Heart left ventricle (tissue), 16 donors: ENCODE data around the gene NCOA5. TPM values are rescaled to one million over a fixed set of nuclear protein-coding genes. Genes with fewer than 3 reads are reported as not detected.
A peak's percentile ranks its signal among the peaks of the same experiment; 100 is the strongest.

Experiments
- ATAC-seq, 4 donors: fragments of 200-7000 bp; cut with Tn5 transposase; one replicate each; pipeline ENCODE4 v1.9.1; 2020 to 2022; ENCODE audit warnings: moderate library complexity in 4 of 4, mild to moderate bottlenecking in 3 of 4, moderate number of reproducible peaks in 1 of 4
- DNase-seq, 5 donors: peaks; one replicate each; pipeline ENCODE4 v3.0.0-alpha.2; 2020
- H3K27ac ChIP-seq, 12 donors: fragments of 200-600 bp; sonication (generic) in 4 of 12; one replicate each; pipeline versions ENCODE4 v1.5.0 to v1.8.0; 2016 to 2022; ENCODE audit warnings: mild to moderate bottlenecking in 2 of 12
- H3K27me3 ChIP-seq, 9 donors: fragments of 200-600 bp; sonication (generic) in 2 of 9; one replicate each; pipeline versions ENCODE4 v1.5.1 to v1.8.0; 2016 to 2022; ENCODE audit warnings: mild to moderate bottlenecking in 3 of 9
- H3K36me3 ChIP-seq, 9 donors: fragments of 200-600 bp; sonication (generic) in 2 of 9; one replicate each; pipeline versions ENCODE4 v1.5.0 to v1.8.0; 2018 to 2022; ENCODE audit warnings: mild to moderate bottlenecking in 2 of 9
- H3K4me1 ChIP-seq, 12 donors: fragments of 200-600 bp; sonication (generic) in 4 of 12; one replicate each; pipeline versions ENCODE4 v1.5.0 to v1.8.0; 2016 to 2022; ENCODE audit warnings: mild to moderate bottlenecking in 3 of 12
- H3K4me3 ChIP-seq, 12 donors: fragments of 200-600 bp; sonication (generic) in 4 of 12; one replicate each; pipeline versions ENCODE4 v1.5.0 to v1.8.0; 2017 to 2022; ENCODE audit warnings: mild to moderate bottlenecking in 9 of 12, moderate library complexity in 4 of 12
- H3K9me3 ChIP-seq, 12 donors: fragments of 200-600 bp; sonication (generic) in 4 of 12; one replicate each; pipeline versions ENCODE4 v1.5.0 to v1.8.0; 2016 to 2022; ENCODE audit warnings: mild to moderate bottlenecking in 1 of 12
- CTCF ChIP-seq, 12 donors: fragments of 200-600 bp; sonication (generic) in 4 of 12; IDR thresholded peaks; one replicate each; pipeline versions ENCODE4 v1.5.0 to v1.8.0; 2018 to 2022; ENCODE audit warnings: antibody characterized with exemption in 12 of 12, mild to moderate bottlenecking in 5 of 12
- POLR2A ChIP-seq, 2 donors: fragments of 450-650 bp; IDR thresholded peaks; one replicate each; pipeline ENCODE4 v1.6.1; 2017; ENCODE audit warnings: antibody characterized with exemption in 2 of 2, mild to moderate bottlenecking in 2 of 2, moderate library complexity in 2 of 2
- WGBS, 4 donors: extraction: QIAGEN DNeasy Blood & Tissue Kit in 2 of 4; methylation state at CpG; one replicate each; pipeline versions ENCODE4 v1.1.5 to v1.1.7; 2013 to 2018; 5-methylcytosine and 5-hydroxymethylcytosine counted together
- intact Hi-C, 10 donors: fragments of 100-400 bp; cut with DNase I; formaldehyde crosslinking; loops; one replicate each; pipeline versions ENCODE4 v1.11.1 to v1.14.2; 2022
- polyA plus RNA-seq, 2 donors: library from polyadenylated mRNA; stranded (reverse); fragments of 200-250 nt; gene quantifications; one replicate each; pipeline ENCODE4 v1.2.3, GENCODE V29; 2013
- total RNA-seq, 9 donors: library from RNA; depleted of rRNA in 2 of 9; stranded (reverse); fragments of >200 nt in 2 of 9; fragmentation: NEBNext Ultra II Directional in 3 of 9; extraction: Animal tissue kit (Norgen Biotek cat#: 25700) in 3 of 9; gene quantifications; one replicate each; pipeline versions ENCODE4 v1.1.0 to v1.2.4, GENCODE V29; 2016 to 2023
- donor health status: ischemic (EF 13 %, LVEDD 7.1; RV severe dilation, severe dysfunction).
- donor health status: healthy with polysubstance abuse.
- donor health status: DM: no; HTN: yes; CAD: no.
- donor health status: DM: no; HTN: no; CAD: no.
- donor health status: ischemic (EF 25% LVEDD 6.9; RV normal size, moderate dysfunction).
- donor health status: ischemic (EF 25% LVEDD 5.7; RV mildly dilated, moderate dysfunction).
- donor health status: healthy.
- donor health status: DM: yes; HTN: yes; CAD: no.
- donor health status: ischemic (EF 35%, LVEDD 5.7; RV mildly dilated, moderate dysfunction).
- donor health status: nonischemic (EF 11% LVEDD 7.7; RV severe dilation, severe dysfunction).
- donor health status: DM: yes; HTN: yes; CAD: no.
- donor health status: PGD.
- donor health status: ischemic (EF 29% LVEDD 5.4; RV normal size, mild dysfunction).
- donor health status: nonischemic (EF 23%, LVEDD 6.1; RV moderate dilation, normal function).

The NCOA5 gene
- total and polyA plus RNA-seq, 11 donors = 5.7 to 17.4 (median 12.3) TPM

- TF ChIP-seq POLR2A (IDR thresholded peaks at IDR 0.05) (no peak), CTCF (IDR thresholded peaks at IDR 0.05) (no peak)
- peak in 1 of 4 donors; percentile 9 for ATAC-seq
- peaks cover 3 to 84% (median 74%) of the 10 kb centered on the region in 12 donors for H3K4me1 ChIP-seq
- H3K27me3 ChIP-seq = no peaks in the 10 kb centered on the region
- peak overlapping the region in 1 of 12 donors; percentile 9 for H3K27ac ChIP-seq
- peaks cover 0 to 23% (median 15%) of the 10 kb centered on the region in 9 donors for H3K36me3 ChIP-seq
- 65 to 73% (median 66%) methylated on average over 6 of the region's 6 CpGs for WGBS, 4 donors
- no peak overlapping the region for H3K4me3 ChIP-seq
- intact Hi-C loops = loop anchor here in 3 of 10 donors (10.0 kb wide), 2 partner anchors 58 to 108 kb away; partner anchors contain the start of genes SLC12A5 (in 2 of the 3) and ZNF335 (in 1 of the 3)
- H3K9me3 ChIP-seq = no peaks in the 10 kb centered on the region
- DNase-seq = no peak
These were observed 6.7 kb downstream of the NCOA5 start for GRCh38 chr20:46083101-46083500.

DNA sequence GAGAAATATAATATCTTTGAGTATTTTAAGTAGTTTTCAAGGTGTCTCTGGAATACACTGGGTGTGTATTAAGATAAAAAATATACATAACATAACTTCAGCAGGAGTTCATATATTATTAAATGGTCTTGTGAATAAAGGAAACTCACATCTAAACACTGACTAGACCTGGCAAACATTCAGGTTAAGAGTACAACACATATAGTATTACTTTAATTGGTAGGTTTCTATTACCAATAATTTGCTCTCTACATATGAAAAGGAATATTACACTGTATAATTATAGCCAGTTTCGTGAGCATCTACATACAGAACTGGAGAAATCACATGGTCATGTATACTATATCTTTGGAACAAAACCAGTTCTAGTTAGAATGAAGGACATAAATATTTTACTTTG, 8.7 kb downstream of the NCOA5 start:
- whole genome bisulfite sequencing, 4 donors = 84 to 94% (median 88%) methylated on average over 1 of the region's 1 CpG
- TF ChIP-seq POLR2A (IDR thresholded peaks at IDR 0.05) (no peak), CTCF (IDR thresholded peaks at IDR 0.05) (no peak)
- Histone ChIP-seq H3K9me3 (no peaks in the 10 kb centered on the region), H3K4me1 (peaks cover 3 to 64% (median 54%) of the 10 kb centered on the region in 12 donors), H3K36me3 (peaks cover 0 to 35% (median 27%) of the 10 kb centered on the region in 9 donors), H3K4me3 (no peak overlapping the region), H3K27me3 (no peaks in the 10 kb centered on the region), H3K27ac (no peak overlapping the region)
- intact Hi-C loops = loop anchor here in 3 of 10 donors (10.0 kb wide), 2 partner anchors 56 to 106 kb away; partner anchors contain the start of genes SLC12A5 (in 2 of the 3) and ZNF335 (in 1 of the 3)
- ATAC-seq = no peak
- DNase-seq = no peak

- Histone ChIP-seq H3K4me1 (peaks cover 0 to 42% (median 33%) of the 10 kb centered on the region in 12 donors), H3K4me3 (no peak overlapping the region), H3K27ac (no peak overlapping the region), H3K9me3 (no peaks in the 10 kb centered on the region), H3K27me3 (no peaks in the 10 kb centered on the region), H3K36me3 (peaks cover 0 to 55% (median 47%) of the 10 kb centered on the region in 9 donors)
- 78 to 81% (median 80%) methylated on average over 7 of the region's 7 CpGs for WGBS, 4 donors
- DNase-seq (no peak), ATAC-seq (no peak)
- TF ChIP-seq CTCF (IDR thresholded peaks at IDR 0.05) (no peak), POLR2A (IDR thresholded peaks at IDR 0.05) (no peak)
- intact Hi-C loops = loop anchor here in 1 of 10 donors (10.0 kb wide), 1 partner anchor 54 kb away; the partner anchor contains the start of gene SLC12A5
These were observed 10.8 kb downstream of the NCOA5 start for GRCh38 chr20:46078954-46079353.

GRCh38 chr20:46077642-46078305, 12.0 kb downstream of the NCOA5 start:
- Histone ChIP-seq H3K9me3 (no peaks in the 10 kb centered on the region), H3K27me3 (no peaks in the 10 kb centered on the region), H3K36me3 (peaks cover 0 to 65% (median 53%) of the 10 kb centered on the region in 9 donors), H3K4me1 (peaks cover 0 to 32% (median 22%) of the 10 kb centered on the region in 12 donors), H3K27ac (no peak overlapping the region), H3K4me3 (no peak overlapping the region)
- no peak for TF ChIP-seq CTCF (IDR thresholded peaks at IDR 0.05)
- no peak for TF ChIP-seq POLR2A (IDR thresholded peaks at IDR 0.05)
- DNase-seq (no peak), ATAC-seq (no peak)
- intact Hi-C loops = loop anchor here in 1 of 10 donors (10.0 kb wide), 1 partner anchor 53 kb away; the partner anchor contains the start of gene SLC12A5
- 88 to 94% (median 93%) methylated on average over 8 of the region's 8 CpGs for WGBS, 4 donors
